Measurements from ENCODE around the gene GPC5. TPM values are rescaled to one million over a fixed set of nuclear protein-coding genes. Genes with fewer than 3 reads are reported as not detected.

Gene GPC5
- total and polyA plus RNA-seq, 2 donors (not counting 3 experiments of a cell fraction or from before 2014, with no cell fraction given) = 0.59 to 0.97 TPM

- Histone ChIP-seq H3K4me1 (ENCODE audit: control insufficient read depth, extremely low read depth, insufficient read depth, low read length) (no peaks in the 10 kb centered on the region), H2AFZ (ENCODE audit: low read depth, low read length) (no peak overlapping the region), H3K9me1 (replicated peaks; ENCODE audit: control insufficient read depth, extremely low read depth, insufficient read depth, low read length) (no peaks in the 10 kb centered on the region), H3K4me2 (ENCODE audit: insufficient read depth, low read length) (no peak overlapping the region), H3K9me3 (replicated peaks; ENCODE audit: control insufficient read depth, insufficient read depth, low read length) (no peaks in the 10 kb centered on the region), H3K27ac (ENCODE audit: insufficient read depth, low read depth, low read length) (no peak overlapping the region), H3K9ac (replicated peaks; ENCODE audit: extremely low read depth, insufficient read depth, low read length) (no peak overlapping the region), H3K36me3 (ENCODE audit: control insufficient read depth in 2 of 2, extremely low read depth in 1 of 2, insufficient read depth in 2 of 2, low read length in 2 of 2) (no peaks in the 10 kb centered on the region), H4K20me1 (replicated peaks; ENCODE audit: control insufficient read depth, extremely low read depth, insufficient read depth, low read length) (no peaks in the 10 kb centered on the region), H3K79me2 (ENCODE audit: control insufficient read depth, insufficient read depth, low read length) (no peaks in the 10 kb centered on the region), H3K27me3 (ENCODE audit: control insufficient read depth in 2 of 2, insufficient read depth in 2 of 2, low read length in 2 of 2) (no peaks in the 10 kb centered on the region), H3K4me3 (replicated peaks in 1 of 3; ENCODE audit: insufficient read depth in 1 of 3, low read depth in 1 of 3, low read length in 3 of 3) (no peak overlapping the region)
- CTCF ChIA-PET = no interaction called here
- intact Hi-C loops (cut with micrococcal nuclease) = no loop called here
- dilution Hi-C loops (cut with MboI; ENCODE audit: extremely low pct_ligation_motif_present, low sequenced_read_pairs) = no loop called here
- no peak for FAIRE-seq
- TF ChIP-seq POLR2A (IDR thresholded peaks at IDR 0.05; ENCODE audit: low read depth, low read length) (no peak), GATA2 (IDR thresholded peaks at IDR 0.05; ENCODE audit: insufficient read depth, insufficient read length, low read depth, low read length) (no peak), POLR2AphosphoS5 (IDR thresholded peaks at IDR 0.05; ENCODE audit: insufficient read depth, low read depth, low read length) (no peak), FOS (IDR thresholded peaks at IDR 0.05; ENCODE audit: borderline replicate concordance, insufficient read depth, low read length) (no peak), JUN (IDR thresholded peaks at IDR 0.05; ENCODE audit: borderline replicate concordance, insufficient read depth, insufficient read length, low read depth) (no peak), EZH2 (IDR thresholded peaks at IDR 0.05; ENCODE audit: borderline replicate concordance, low read depth, low read length, severe bottlenecking) (no peak), MAX (IDR thresholded peaks at IDR 0.05; ENCODE audit: insufficient read depth, insufficient read length) (no peak), CTCF (IDR thresholded peaks at IDR 0.05; ENCODE audit: extremely low read depth in 1 of 2, insufficient read depth in 1 of 2, low read depth in 1 of 2, low read length in 2 of 2) (no peak), MYC (IDR thresholded peaks at IDR 0.05; ENCODE audit: low read depth, low read length) (no peak)
- POLR2A ChIA-PET = no interaction called here
- BruUV-seq (replicated peaks) = no TSS peak
- no peak for DNase-seq (ENCODE audit: low read depth, low spot score)
Observed at GRCh38 chr13:92270990-92271389, 872.6 kb downstream of the GPC5 start.

Measured in endothelial cell of umbilical vein (primary cell).